Cardiac muscle cell (in vitro differentiated cells and primary cell): ENCODE results near the gene PLA2G4F. TPM values are rescaled to one million over a fixed set of nuclear protein-coding genes. Genes with fewer than 3 reads are reported as not detected.

Experiments used
- DNase-seq, 2 donors: peaks; one replicate each; pipeline versions ENCODE4 v3.0.0 to v3.0.0-alpha.2; 2010 to 2017; ENCODE audit warnings: low read depth in 1 of 2, low spot score in 1 of 2
- H3K27ac ChIP-seq: fragments of 200-600 bp; sonication (generic); 2 replicates; pipeline ENCODE4 v1.5.1; 2016
- H3K27me3 ChIP-seq: fragments of 200-600 bp; sonication (generic); 2 replicates; pipeline ENCODE4 v1.6.0; 2016; ENCODE audit warnings: control low read depth
- H3K36me3 ChIP-seq: fragments of 200-600 bp; sonication (generic); 2 replicates; pipeline ENCODE4 v1.5.1; 2016; ENCODE audit warnings: control low read depth
- H3K4me1 ChIP-seq: fragments of 200-600 bp; sonication (generic); 2 replicates; pipeline ENCODE4 v1.8.1; 2017; ENCODE audit warnings: low read depth, mild to moderate bottlenecking, mixed run types
- H3K4me3 ChIP-seq: fragments of 200-600 bp; sonication (generic); 2 replicates; pipeline ENCODE4 v1.5.1; 2016; ENCODE audit warnings: mild to moderate bottlenecking
- H3K9me3 ChIP-seq: fragments of 200-600 bp; sonication (generic); 2 replicates; pipeline ENCODE4 v1.5.1; 2017; ENCODE audit warnings: low read depth, mild to moderate bottlenecking, control low read depth
- polyA plus RNA-seq: library from polyadenylated mRNA; unstranded; fragments of >200 nt; fragmentation: Nextera tagmentation; extraction: Ambion mirVana; gene quantifications from 2 replicates; pipeline ENCODE4 v1.2.1, GENCODE V29; 2016
- total RNA-seq: library from RNA; depleted of rRNA; stranded (reverse); fragments of >200 nt; gene quantifications from 2 replicates; pipeline ENCODE4 v1.2.3, GENCODE V29; 2016
- TF ChIP-seq, protein P1 (sequence below): IDR thresholded peaks from 2 replicates; pipeline ENCODE4 v1.5.1; 2012; ENCODE audit warnings: low read depth, mild to moderate bottlenecking, low read length

The PLA2G4F gene
- total and polyA plus RNA-seq, 2 experiments from 2014 or later, result 1.2 to 2.9 TPM

DNA sequence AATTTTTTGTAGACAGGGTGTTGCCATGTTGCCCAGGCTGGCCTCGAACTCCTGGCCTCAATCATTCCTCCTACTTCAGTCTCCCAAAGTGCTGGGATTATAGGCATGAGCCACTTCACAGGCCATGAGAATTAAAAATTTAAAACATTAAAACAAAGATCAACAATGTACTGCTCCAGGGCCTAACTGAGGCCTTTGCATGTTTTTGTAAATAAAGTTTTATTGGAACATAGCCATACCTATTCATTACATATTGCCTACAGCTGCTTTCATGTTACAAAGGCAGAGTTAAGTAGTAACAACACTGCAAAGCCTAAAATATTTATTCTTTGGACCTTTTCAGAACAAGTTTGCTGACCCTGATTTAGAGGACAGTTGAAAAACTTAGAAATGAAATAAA lies 42.1 kb upstream of the PLA2G4F start:
- Histone ChIP-seq H3K36me3 (peaks cover 9% of the 10 kb centered on the region), H3K4me3 (no peak overlapping the region), H3K27me3 (no peaks in the 10 kb centered on the region), H3K4me1 (no peaks in the 10 kb centered on the region), H3K27ac (no peak overlapping the region), H3K9me3 (no peaks in the 10 kb centered on the region)
- TF ChIP-seq, protein P1, sequence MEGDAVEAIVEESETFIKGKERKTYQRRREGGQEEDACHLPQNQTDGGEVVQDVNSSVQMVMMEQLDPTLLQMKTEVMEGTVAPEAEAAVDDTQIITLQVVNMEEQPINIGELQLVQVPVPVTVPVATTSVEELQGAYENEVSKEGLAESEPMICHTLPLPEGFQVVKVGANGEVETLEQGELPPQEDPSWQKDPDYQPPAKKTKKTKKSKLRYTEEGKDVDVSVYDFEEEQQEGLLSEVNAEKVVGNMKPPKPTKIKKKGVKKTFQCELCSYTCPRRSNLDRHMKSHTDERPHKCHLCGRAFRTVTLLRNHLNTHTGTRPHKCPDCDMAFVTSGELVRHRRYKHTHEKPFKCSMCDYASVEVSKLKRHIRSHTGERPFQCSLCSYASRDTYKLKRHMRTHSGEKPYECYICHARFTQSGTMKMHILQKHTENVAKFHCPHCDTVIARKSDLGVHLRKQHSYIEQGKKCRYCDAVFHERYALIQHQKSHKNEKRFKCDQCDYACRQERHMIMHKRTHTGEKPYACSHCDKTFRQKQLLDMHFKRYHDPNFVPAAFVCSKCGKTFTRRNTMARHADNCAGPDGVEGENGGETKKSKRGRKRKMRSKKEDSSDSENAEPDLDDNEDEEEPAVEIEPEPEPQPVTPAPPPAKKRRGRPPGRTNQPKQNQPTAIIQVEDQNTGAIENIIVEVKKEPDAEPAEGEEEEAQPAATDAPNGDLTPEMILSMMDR, result no peak
- DNase-seq, result no peak

DNA sequence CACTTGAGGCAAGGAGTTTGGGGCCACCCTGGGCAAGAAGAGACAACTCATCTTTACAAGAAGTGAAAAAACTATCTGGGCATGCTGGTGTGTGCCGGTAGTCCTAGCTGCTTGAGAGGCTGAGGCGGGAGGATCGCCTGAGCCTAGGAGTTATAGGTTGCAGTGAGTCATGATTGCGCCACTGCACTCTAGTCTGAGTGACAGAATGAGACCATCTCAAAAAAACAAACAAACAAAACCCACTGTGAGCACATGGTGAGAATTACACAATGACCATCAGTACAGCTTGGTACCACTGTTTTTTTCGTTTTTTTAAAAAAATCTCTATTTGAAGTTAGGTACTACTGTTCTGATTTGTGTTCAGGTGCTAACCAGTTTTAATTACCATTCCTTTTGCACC lies 38.1 kb upstream of the PLA2G4F start:
- H3K27ac ChIP-seq, result no peak overlapping the region
- TF ChIP-seq, protein P1, result no peak
- peak in 1 of 2 donors; percentile 68 for DNase-seq

DNA sequence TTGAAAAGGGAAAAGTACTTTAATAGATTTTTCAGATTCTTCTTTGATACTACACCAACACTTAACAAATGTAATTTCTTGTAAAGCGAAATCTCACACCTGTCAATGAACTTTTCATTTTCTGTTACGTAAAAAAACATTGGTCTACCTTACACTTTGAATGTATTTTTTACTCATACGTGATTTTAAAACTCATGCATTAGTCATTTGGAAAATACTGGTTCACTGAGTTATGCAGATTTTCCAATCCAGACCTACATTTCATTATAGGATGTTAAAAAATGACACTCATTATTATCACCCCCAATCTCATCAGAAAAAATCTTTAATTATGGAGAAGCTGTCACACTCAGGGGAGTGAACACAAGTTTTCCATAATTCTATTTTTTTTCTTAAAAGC lies 36.9 kb upstream of the PLA2G4F start:
- peaks cover 32% of the 10 kb centered on the region for H3K36me3 ChIP-seq
- H3K4me1 ChIP-seq, result no peaks in the 10 kb centered on the region
- no peaks in the 10 kb centered on the region for H3K9me3 ChIP-seq
- H3K4me3 ChIP-seq, result no peak overlapping the region
- DNase-seq, result no peak
- TF ChIP-seq, protein P1, result no peak
- no peaks in the 10 kb centered on the region for H3K27me3 ChIP-seq
- no peak overlapping the region for H3K27ac ChIP-seq

More for the DNA sequence above, 38.1 kb upstream of the PLA2G4F start:
- Histone ChIP-seq H3K9me3 (no peaks in the 10 kb centered on the region), H3K27me3 (no peaks in the 10 kb centered on the region), H3K36me3 (peaks cover 26% of the 10 kb centered on the region), H3K4me1 (no peaks in the 10 kb centered on the region), H3K4me3 (no peak overlapping the region)

DNA sequence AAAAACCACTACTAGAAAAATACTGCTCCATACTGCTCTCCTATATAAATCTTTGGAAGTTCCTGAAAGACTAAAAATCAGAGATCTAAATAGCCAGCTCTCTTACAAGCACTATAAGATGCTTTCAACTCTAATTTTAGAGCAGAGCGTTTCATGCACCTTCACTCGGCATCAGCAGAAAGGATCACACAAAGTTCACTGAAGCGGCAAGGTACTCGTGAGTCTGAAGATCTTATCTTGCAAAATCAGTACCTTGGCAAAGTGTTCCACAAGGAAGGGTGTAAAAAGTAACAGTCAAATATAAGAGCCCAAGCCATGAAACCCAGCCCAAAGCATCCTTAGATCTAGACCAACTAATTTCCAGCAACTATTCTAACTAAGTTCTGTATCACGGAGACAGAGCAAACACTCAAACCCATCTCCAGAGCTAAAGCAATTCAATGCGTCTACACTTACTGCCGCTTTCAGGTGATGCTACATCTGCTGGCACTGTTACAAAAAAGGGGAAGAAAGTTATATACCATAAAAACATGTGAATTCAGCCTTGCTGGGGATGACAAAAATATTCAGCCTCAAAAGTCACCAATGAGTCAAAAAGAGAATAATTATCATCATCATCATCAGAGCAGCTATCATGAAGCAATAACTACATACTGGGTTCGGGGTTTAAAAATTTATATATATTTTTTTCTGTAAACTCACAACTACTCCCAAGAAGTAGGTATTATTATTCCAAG lies 35.3 kb upstream of the PLA2G4F start:
- TF ChIP-seq, protein P1, result no peak
- H3K36me3 ChIP-seq, result peaks cover 37% of the 10 kb centered on the region
- no peaks in the 10 kb centered on the region for H3K27me3 ChIP-seq
- H3K4me3 ChIP-seq, result no peak overlapping the region
- no peaks in the 10 kb centered on the region for H3K9me3 ChIP-seq
- DNase-seq, result no peak
- no peak overlapping the region for H3K27ac ChIP-seq
- no peaks in the 10 kb centered on the region for H3K4me1 ChIP-seq

DNA sequence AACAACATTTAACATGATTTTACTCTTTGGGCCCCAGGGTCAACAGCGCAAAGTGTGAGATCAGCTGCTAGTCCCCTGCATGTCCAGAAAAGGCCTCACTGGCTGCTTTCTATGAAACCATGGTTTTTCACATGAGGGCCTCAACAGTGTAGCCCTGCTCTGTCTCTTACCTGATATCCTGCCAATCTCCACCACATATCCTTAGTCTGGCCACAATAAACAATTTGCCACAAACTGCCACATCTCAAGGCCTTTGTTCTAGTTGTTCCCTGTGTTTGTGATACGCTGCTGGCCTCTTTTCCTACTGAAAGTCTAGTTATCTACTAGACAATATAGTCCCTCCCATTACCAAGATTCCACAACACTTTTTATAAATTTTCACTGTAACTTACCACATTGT lies 33.9 kb upstream of the PLA2G4F start:
- no peaks in the 10 kb centered on the region for H3K4me1 ChIP-seq
- peaks cover 51% of the 10 kb centered on the region for H3K36me3 ChIP-seq
- H3K9me3 ChIP-seq, result no peaks in the 10 kb centered on the region
- DNase-seq, result no peak
- TF ChIP-seq, protein P1, result no peak
- H3K27me3 ChIP-seq, result no peaks in the 10 kb centered on the region
- no peak overlapping the region for H3K4me3 ChIP-seq
- H3K27ac ChIP-seq, result no peak overlapping the region
